Fibroblast of lung (primary cell): Measurements from ENCODE around the gene NXN. TPM values are rescaled to one million over a fixed set of nuclear protein-coding genes. Genes with fewer than 3 reads are reported as not detected.

Source experiments
- DNase-seq, 2 donors: peaks; one replicate each; pipeline versions ENCODE4 v3.0.0 to v3.0.0-alpha.2; 2010; ENCODE audit warnings: low read depth in 2 of 2
- H2AFZ ChIP-seq: 2 replicates; pipeline ENCODE4 v1.5.1; 2012; ENCODE audit warnings: low read length, control low read depth, inconsistent platforms
- H3K27ac ChIP-seq: 2 replicates; pipeline ENCODE4 v1.5.1; 2011; ENCODE audit warnings: low read length, control low read depth; ENCODE audit not compliant: insufficient read depth
- H3K27me3 ChIP-seq: 2 replicates; pipeline ENCODE4 v1.5.1; 2011; ENCODE audit warnings: mild to moderate bottlenecking, low read length; ENCODE audit not compliant: control insufficient read depth, insufficient read depth
- H3K36me3 ChIP-seq: 2 replicates; pipeline ENCODE4 v1.5.1; 2011; ENCODE audit warnings: low read length; ENCODE audit not compliant: control insufficient read depth, insufficient read depth
- H3K4me1 ChIP-seq: 2 replicates; pipeline ENCODE4 v1.5.1; 2011; ENCODE audit warnings: low read length; ENCODE audit not compliant: control insufficient read depth, insufficient read depth; ENCODE audit errors: extremely low read depth
- H3K4me2 ChIP-seq: 2 replicates; pipeline ENCODE4 v1.5.1; 2011; ENCODE audit warnings: low read length, control low read depth; ENCODE audit not compliant: insufficient read depth; ENCODE audit errors: extremely low read depth
- H3K4me3 ChIP-seq, 4 experiments: fragments of 200-600 bp in 1 of 4; sonication (generic) in 1 of 4; replicated peaks in 1 of 4; 2 replicates each; pipeline ENCODE4 v1.5.1; 2011 to 2016; ENCODE audit warnings: low read length in 4 of 4, low read depth in 3 of 4, mild to moderate bottlenecking in 3 of 4, control low read depth in 2 of 4, inconsistent platforms in 1 of 4, mixed read lengths in 1 of 4; ENCODE audit not compliant: insufficient read depth in 1 of 4; ENCODE audit errors: control extremely low read depth in 1 of 4
- H3K79me2 ChIP-seq: 2 replicates; pipeline ENCODE4 v1.5.1; 2012; ENCODE audit warnings: mild to moderate bottlenecking, low read length, inconsistent platforms; ENCODE audit not compliant: control insufficient read depth, insufficient read depth
- H3K9ac ChIP-seq: 2 replicates; pipeline ENCODE4 v1.5.1; 2011; ENCODE audit warnings: mild to moderate bottlenecking, low read length, control low read depth; ENCODE audit not compliant: insufficient read depth
- H3K9me3 ChIP-seq: 2 replicates; pipeline ENCODE4 v1.5.1; 2012; ENCODE audit warnings: low read depth, low read length; ENCODE audit not compliant: control insufficient read depth, insufficient read depth
- H4K20me1 ChIP-seq: 2 replicates; pipeline ENCODE4 v1.5.1; 2011; ENCODE audit warnings: low read length; ENCODE audit not compliant: control insufficient read depth, insufficient read depth; ENCODE audit errors: extremely low read depth
- EZH2 ChIP-seq: IDR thresholded peaks from 2 replicates; pipeline ENCODE4 v1.5.1; 2012; ENCODE audit warnings: low read length, control low read depth, mild to moderate bottlenecking; ENCODE audit errors: missing control alignments
- polyA plus RNA-seq, 2 donors: library from polyadenylated mRNA; depleted of rRNA in 1 of 2; stranded (reverse) in 1 of 2; unstranded in 1 of 2; fragments of >200 nt; gene quantifications; 2 replicates each; pipeline ENCODE4 v1.2.1, GENCODE V29; 2011 to 2012; ENCODE audit warnings: missing spikeins in 1 of 2
- total RNA-seq: library from RNA; depleted of rRNA; stranded (reverse); fragments of >200 nt; gene quantifications from 2 replicates; pipeline ENCODE4 v1.2.1, GENCODE V29; 2014
- TF ChIP-seq, protein P1 (sequence below), 2 donors: IDR thresholded peaks in 1 of 2; conservative IDR thresholded peaks in 1 of 2; 1 replicate in 1 of 2; 2 replicates in 1 of 2; pipeline ENCODE4 v1.5.1; 2011 to 2012; ENCODE audit warnings: low read length in 2 of 2, control low read depth in 1 of 2, inconsistent platforms in 1 of 2, low read depth in 1 of 2, mild to moderate bottlenecking in 1 of 2

Gene NXN
- total and polyA plus RNA-seq, 2 donors (not counting 1 experiment from before 2014, with no cell fraction given) = 38.5 to 53.8 TPM

DNA sequence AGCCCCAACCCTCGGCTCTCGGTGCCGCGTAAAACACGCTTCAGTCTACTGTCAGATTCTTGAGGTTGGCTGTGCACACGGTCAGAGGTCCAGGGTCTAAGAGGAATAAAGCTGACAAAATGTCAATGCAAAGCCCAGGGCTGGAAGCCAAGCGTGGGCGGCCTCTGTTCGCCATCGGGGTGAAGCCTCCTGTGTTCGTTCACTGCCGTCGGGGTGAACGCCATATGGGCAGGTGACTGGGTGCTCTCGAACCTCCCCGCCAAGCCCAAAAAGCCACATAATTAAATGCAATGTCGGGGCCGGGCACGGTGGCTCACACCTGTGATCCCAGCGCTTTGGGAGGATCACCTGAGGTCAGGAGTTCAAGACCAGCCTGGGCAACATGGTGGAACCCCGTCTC is 152.8 kb downstream of the NXN start:
- Histone ChIP-seq H2AFZ (no peak overlapping the region), H3K27ac (no peak overlapping the region), H3K4me2 (no peak overlapping the region), H3K9ac (no peak overlapping the region), H3K9me3 (no peaks in the 10 kb centered on the region), H3K79me2 (no peaks in the 10 kb centered on the region), H3K27me3 (no peaks in the 10 kb centered on the region), H3K4me3 (no peak overlapping the region), H3K4me1 (no peaks in the 10 kb centered on the region), H3K36me3 (peaks cover 4% of the 10 kb centered on the region), H4K20me1 (no peaks in the 10 kb centered on the region)
- TF ChIP-seq, protein P1, sequence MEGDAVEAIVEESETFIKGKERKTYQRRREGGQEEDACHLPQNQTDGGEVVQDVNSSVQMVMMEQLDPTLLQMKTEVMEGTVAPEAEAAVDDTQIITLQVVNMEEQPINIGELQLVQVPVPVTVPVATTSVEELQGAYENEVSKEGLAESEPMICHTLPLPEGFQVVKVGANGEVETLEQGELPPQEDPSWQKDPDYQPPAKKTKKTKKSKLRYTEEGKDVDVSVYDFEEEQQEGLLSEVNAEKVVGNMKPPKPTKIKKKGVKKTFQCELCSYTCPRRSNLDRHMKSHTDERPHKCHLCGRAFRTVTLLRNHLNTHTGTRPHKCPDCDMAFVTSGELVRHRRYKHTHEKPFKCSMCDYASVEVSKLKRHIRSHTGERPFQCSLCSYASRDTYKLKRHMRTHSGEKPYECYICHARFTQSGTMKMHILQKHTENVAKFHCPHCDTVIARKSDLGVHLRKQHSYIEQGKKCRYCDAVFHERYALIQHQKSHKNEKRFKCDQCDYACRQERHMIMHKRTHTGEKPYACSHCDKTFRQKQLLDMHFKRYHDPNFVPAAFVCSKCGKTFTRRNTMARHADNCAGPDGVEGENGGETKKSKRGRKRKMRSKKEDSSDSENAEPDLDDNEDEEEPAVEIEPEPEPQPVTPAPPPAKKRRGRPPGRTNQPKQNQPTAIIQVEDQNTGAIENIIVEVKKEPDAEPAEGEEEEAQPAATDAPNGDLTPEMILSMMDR (conservative IDR thresholded peaks at IDR 0.05 in 1 of 2, IDR thresholded peaks at IDR 0.05 in 1 of 2; ENCODE audit: low read depth in 1 of 2, low read length in 2 of 2) = no peak
- TF ChIP-seq EZH2 = no peak
- DNase-seq = no peak

DNA sequence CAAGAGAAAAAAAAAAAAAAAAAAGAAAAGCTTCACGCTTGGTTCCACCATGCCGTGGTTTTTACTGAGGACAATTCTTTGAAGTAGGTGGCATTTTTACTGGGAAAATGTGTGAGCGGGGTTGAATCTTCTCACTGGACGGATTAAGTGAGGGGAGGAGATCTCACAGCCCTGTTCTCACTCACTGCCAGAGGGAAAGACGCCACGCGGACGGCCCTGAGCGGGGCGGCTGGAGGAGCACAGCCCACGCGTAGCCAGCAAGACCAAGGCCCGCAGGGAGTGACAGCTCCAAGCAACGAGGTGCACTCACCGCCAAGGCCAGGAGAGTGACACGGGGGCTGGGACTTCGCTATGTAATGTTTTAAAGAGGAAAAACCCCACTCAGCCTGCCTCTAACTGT is 154.4 kb downstream of the NXN start:
- H3K9ac ChIP-seq = no peak overlapping the region
- no peaks in the 10 kb centered on the region for H3K9me3 ChIP-seq
- no peak overlapping the region for H3K4me2 ChIP-seq
- H3K4me3 ChIP-seq = no peak overlapping the region
- no peaks in the 10 kb centered on the region for H4K20me1 ChIP-seq
- H3K27me3 ChIP-seq = no peaks in the 10 kb centered on the region
- no peaks in the 10 kb centered on the region for H3K79me2 ChIP-seq
- H3K36me3 ChIP-seq = peaks cover 4% of the 10 kb centered on the region
- no peak for DNase-seq
- H3K4me1 ChIP-seq = no peaks in the 10 kb centered on the region
- TF ChIP-seq, protein P1 (conservative IDR thresholded peaks at IDR 0.05 in 1 of 2, IDR thresholded peaks at IDR 0.05 in 1 of 2; ENCODE audit: low read depth in 1 of 2, low read length in 2 of 2) = no peak
- no peak for TF ChIP-seq EZH2
- H3K27ac ChIP-seq = no peak overlapping the region
- H2AFZ ChIP-seq = no peak overlapping the region

DNA sequence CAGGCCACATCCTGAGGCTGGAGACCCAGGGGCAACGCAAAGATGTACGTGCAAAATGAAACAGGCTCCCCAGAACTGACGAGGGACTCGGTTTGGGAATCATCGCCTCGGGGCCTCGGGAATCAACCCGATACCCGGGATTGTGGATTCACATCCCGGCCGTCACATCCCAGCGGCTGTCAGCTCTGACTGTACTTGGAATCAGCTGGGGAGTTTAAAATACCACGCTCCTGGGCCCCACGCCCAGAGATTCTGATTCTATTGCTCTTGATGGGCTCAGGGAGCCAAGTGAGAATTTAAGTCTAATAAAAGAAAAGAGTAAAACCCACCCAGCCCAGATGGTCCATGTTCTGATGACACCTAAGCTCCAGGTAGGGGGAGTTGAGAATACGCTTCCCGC is 155.2 kb downstream of the NXN start:
- no peak for DNase-seq
- peaks cover 5% of the 10 kb centered on the region for H3K36me3 ChIP-seq
- no peak overlapping the region for H3K9ac ChIP-seq
- no peaks in the 10 kb centered on the region for H3K4me1 ChIP-seq
- TF ChIP-seq, protein P1 (conservative IDR thresholded peaks at IDR 0.05 in 1 of 2, IDR thresholded peaks at IDR 0.05 in 1 of 2; ENCODE audit: low read depth in 1 of 2, low read length in 2 of 2) = no peak
- TF ChIP-seq EZH2 = no peak
- H2AFZ ChIP-seq = no peak overlapping the region
- H3K4me3 ChIP-seq = no peak overlapping the region
- H3K4me2 ChIP-seq = no peak overlapping the region
- H3K9me3 ChIP-seq = no peaks in the 10 kb centered on the region
- no peak overlapping the region for H3K27ac ChIP-seq
- no peaks in the 10 kb centered on the region for H4K20me1 ChIP-seq
- no peaks in the 10 kb centered on the region for H3K79me2 ChIP-seq
- H3K27me3 ChIP-seq = no peaks in the 10 kb centered on the region
